Measurements from ENCODE around the gene RPS6KA5.
"Not testable (repeated sequence)": the region's sequence is repeated elsewhere in the genome, so short reads cannot be mapped to it uniquely, and the experiment has no call there.

The RPS6KA5 gene

GRCh38 chr14:90987140-90987539 lies 73.3 kb downstream of the RPS6KA5 start:
- DNase-seq (ENCODE audit: low read depth in 2 of 2), result no peak

- DNase-seq (ENCODE audit: low read depth in 2 of 2), result no peak
Observed at GRCh38 chr14:90986510-90986909, 73.9 kb downstream of the RPS6KA5 start.

- DNase-seq (ENCODE audit: low read depth in 2 of 2), result no peak
Observed at GRCh38 chr14:90985601-90986242, 74.7 kb downstream of the RPS6KA5 start.

- no peak for DNase-seq (ENCODE audit: low read depth in 2 of 2)
Observed at GRCh38 chr14:90983560-90983959, 76.9 kb downstream of the RPS6KA5 start.

DNA sequence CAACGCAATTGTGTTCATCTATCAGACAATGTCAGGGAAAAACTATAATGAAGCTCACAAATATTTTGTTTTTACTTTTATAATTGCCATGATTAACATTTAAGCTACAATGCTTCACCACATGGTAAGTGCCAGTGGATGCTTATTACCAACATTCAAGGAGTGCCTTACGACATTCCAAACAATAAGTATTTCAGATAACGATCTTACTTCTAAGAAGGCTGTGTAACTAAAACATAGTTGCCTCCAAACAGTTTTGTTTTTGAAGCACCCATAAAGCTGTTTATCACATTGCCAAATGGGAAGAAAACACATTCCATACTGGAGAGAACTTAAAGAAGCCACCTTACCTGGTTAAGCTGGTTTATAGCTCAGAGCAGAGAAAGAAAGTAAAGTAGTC lies 78.8 kb downstream of the RPS6KA5 start:
- DNase-seq (ENCODE audit: low read depth in 2 of 2), result no peak

- not testable (repeated sequence) for DNase-seq (ENCODE audit: low read depth in 2 of 2)
Observed at GRCh38 chr14:90980636-90981035, 79.8 kb downstream of the RPS6KA5 start.

GRCh38 chr14:90979515-90979914 lies 80.9 kb downstream of the RPS6KA5 start:
- no peak for DNase-seq (ENCODE audit: low read depth in 2 of 2)

DNA sequence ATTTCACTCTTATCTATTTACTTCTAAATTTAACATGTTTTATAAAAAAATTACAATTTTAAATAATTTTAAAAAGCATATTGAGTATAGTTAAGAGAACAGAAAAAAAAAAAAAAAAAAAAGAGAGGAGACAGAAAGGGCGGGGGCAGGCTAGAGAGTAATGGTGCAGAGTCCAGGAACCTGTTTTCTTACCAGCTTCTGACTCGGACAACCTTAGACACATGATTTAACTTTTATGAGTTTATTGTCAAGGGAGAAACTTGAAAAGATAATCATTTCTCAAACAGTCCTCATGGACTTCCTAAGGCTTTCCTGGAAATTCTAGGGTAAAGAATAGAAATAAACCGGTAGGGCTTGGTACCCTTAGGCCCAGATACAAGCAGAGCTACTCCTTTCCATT lies 84.3 kb downstream of the RPS6KA5 start:
- no peak for DNase-seq (ENCODE audit: low read depth in 2 of 2)

- no peak for DNase-seq (ENCODE audit: low read depth in 2 of 2)
Observed at GRCh38 chr14:90971687-90972086, 88.8 kb downstream of the RPS6KA5 start.

DNA sequence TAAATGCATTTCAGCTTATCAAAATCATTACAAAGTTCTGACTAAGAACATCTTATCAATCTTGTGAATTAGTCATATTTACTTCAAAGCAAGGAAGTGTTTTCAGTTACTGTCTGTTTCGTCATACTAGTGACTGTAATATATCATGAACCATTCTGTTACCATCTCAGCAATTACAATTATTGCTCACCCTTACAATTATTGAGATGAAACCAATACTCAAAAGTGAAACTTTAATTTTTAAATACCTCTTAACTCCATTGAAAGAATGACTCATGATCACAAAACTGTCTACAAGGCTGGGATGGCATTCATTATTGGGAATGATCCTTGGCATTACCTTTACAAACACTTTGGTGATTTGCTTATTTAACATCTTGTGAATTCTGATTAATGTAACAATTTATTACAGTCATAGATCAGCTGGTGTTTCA lies 90.3 kb downstream of the RPS6KA5 start:
- no peak for DNase-seq (ENCODE audit: low read depth in 2 of 2)

- DNase-seq (ENCODE audit: low read depth in 2 of 2), result no peak
Observed at GRCh38 chr14:90969531-90970166, 90.8 kb downstream of the RPS6KA5 start.

DNA sequence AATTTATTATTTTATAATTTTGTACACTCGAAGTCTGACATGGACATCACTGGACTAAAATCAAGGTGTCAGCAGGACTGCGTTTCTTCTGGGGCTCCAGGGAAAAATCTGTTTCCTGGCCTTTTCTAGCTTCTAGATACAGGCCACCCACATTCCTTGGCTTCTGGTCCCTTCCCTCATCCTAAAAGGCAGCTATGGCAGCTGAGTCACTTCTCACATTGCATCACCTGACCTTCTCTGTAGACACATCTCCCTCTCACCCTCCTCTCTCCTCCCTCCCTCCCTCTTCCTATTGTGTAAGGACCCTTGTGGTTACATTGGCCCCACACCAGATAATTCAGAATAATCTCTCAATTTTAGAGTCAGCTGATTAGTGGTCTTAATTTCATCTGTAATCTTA lies 92.4 kb downstream of the RPS6KA5 start:
- no peak for DNase-seq (ENCODE audit: low read depth in 2 of 2)

DNA sequence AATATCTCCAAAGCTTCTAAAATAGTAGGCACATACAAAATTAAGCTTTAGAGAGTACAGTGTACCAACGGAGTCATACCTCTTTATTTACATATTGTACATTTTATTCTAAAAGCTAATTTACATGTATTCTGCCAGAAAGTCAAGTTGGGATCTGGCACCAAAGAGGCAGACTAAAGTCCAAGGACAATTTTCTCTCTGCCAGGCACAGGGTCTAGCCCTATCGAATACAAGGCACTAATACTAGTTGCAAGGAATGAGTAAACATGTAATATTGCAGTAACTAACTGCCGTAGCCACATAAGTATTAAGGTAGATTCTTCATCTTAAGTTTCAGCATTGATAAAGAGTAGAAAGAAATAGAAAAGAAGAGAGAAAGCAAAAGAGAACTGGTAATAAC lies 93.9 kb downstream of the RPS6KA5 start:
- no peak for DNase-seq (ENCODE audit: low read depth in 2 of 2)

GRCh38 chr14:90965765-90966164 lies 94.7 kb downstream of the RPS6KA5 start:
- DNase-seq (ENCODE audit: low read depth in 2 of 2), result no peak

- DNase-seq (ENCODE audit: low read depth in 2 of 2), result no peak
Observed at GRCh38 chr14:90963343-90963742, 97.1 kb downstream of the RPS6KA5 start.

GRCh38 chr14:90962505-90963109 lies 97.8 kb downstream of the RPS6KA5 start:
- no peak for DNase-seq (ENCODE audit: low read depth in 2 of 2)

- DNase-seq (ENCODE audit: low read depth in 2 of 2), result no peak
Observed at GRCh38 chr14:90960818-90961217, 99.6 kb downstream of the RPS6KA5 start.

- no peak for DNase-seq (ENCODE audit: low read depth in 2 of 2)
Observed at GRCh38 chr14:90959344-90959743, 101.1 kb downstream of the RPS6KA5 start.

- DNase-seq (ENCODE audit: low read depth in 2 of 2), result no peak
Observed at GRCh38 chr14:90956273-90956672, 104.2 kb downstream of the RPS6KA5 start.

- not testable (repeated sequence) for DNase-seq (ENCODE audit: low read depth in 2 of 2)
Observed at GRCh38 chr14:90953643-90954042, 106.8 kb downstream of the RPS6KA5 start.

GRCh38 chr14:90943367-90943766 lies 117.1 kb downstream of the RPS6KA5 start:
- DNase-seq (ENCODE audit: low read depth in 2 of 2), result no peak

DNA sequence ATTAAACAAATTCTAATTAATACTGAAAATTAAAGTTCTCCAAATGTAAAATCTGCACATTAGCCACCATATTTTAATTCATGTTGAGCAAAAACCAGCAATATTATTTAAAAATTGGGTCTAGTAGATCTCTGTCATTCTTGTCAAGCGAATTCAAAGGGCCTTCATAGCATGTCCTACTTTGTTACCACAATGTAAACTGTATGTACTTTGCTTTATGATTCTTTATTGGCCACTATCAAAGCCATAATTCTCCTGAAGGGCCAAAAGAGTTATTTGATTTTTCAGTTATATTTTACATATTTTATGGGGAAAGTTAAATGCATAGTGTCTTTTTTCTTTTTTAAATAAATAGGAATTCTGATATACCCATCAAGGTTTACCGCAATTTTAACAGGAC lies 117.9 kb downstream of the RPS6KA5 start:
- DNase-seq (ENCODE audit: low read depth in 2 of 2), result no peak

DNA sequence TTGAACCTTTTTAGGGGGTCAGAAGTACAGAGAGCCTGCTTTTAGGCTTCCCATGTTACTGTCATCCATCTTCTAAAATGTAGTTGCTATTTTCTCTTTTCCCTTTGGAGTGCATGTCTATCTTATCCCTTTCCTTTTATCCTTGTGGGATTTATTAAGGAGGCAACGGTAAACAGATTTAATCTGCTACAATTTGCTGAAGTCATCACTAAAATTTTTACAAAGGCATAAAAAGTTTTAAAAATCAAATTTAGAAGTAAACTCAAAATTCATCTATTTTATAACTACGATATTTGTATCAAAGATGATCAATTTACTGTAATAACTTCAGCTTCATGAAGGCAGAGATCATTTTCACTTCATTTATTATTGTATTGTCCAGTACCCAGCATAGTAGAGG lies 118.7 kb downstream of the RPS6KA5 start:
- no peak for DNase-seq (ENCODE audit: low read depth in 2 of 2)

Data from activated CD4-positive, alpha-beta T cell treated with anti-CD3 and anti-CD28 coated beads for 24 hours (primary cell).